ENCODE results near the gene SUFU. TPM values are rescaled to one million over a fixed set of nuclear protein-coding genes. Genes with fewer than 3 reads are reported as not detected.

SUFU gene
- total and polyA plus RNA-seq, 10 donors = 2.0 to 21.9 (median 13.0) TPM

- peak; percentile 91 for DNase-seq
- H3K4me1 ChIP-seq = peaks cover 39 to 68% (median 54%) of the 10 kb centered on the region in 6 donors
- TF ChIP-seq POLR2AphosphoS5 (IDR thresholded peaks at IDR 0.05) (peak in 1 of 3 donors; percentile 84), POLR2A (IDR thresholded peaks at IDR 0.05) (peak in 1 of 3 donors; percentile 44)
- TF ChIP-seq, protein P1, sequence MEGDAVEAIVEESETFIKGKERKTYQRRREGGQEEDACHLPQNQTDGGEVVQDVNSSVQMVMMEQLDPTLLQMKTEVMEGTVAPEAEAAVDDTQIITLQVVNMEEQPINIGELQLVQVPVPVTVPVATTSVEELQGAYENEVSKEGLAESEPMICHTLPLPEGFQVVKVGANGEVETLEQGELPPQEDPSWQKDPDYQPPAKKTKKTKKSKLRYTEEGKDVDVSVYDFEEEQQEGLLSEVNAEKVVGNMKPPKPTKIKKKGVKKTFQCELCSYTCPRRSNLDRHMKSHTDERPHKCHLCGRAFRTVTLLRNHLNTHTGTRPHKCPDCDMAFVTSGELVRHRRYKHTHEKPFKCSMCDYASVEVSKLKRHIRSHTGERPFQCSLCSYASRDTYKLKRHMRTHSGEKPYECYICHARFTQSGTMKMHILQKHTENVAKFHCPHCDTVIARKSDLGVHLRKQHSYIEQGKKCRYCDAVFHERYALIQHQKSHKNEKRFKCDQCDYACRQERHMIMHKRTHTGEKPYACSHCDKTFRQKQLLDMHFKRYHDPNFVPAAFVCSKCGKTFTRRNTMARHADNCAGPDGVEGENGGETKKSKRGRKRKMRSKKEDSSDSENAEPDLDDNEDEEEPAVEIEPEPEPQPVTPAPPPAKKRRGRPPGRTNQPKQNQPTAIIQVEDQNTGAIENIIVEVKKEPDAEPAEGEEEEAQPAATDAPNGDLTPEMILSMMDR (IDR thresholded peaks at IDR 0.05 in 8 of 11, conservative IDR thresholded peaks at IDR 0.05 in 3 of 11) = no peak
Measured at GRCh38 chr10:102645388-102645740, 141.6 kb downstream of the SUFU start.

DNA sequence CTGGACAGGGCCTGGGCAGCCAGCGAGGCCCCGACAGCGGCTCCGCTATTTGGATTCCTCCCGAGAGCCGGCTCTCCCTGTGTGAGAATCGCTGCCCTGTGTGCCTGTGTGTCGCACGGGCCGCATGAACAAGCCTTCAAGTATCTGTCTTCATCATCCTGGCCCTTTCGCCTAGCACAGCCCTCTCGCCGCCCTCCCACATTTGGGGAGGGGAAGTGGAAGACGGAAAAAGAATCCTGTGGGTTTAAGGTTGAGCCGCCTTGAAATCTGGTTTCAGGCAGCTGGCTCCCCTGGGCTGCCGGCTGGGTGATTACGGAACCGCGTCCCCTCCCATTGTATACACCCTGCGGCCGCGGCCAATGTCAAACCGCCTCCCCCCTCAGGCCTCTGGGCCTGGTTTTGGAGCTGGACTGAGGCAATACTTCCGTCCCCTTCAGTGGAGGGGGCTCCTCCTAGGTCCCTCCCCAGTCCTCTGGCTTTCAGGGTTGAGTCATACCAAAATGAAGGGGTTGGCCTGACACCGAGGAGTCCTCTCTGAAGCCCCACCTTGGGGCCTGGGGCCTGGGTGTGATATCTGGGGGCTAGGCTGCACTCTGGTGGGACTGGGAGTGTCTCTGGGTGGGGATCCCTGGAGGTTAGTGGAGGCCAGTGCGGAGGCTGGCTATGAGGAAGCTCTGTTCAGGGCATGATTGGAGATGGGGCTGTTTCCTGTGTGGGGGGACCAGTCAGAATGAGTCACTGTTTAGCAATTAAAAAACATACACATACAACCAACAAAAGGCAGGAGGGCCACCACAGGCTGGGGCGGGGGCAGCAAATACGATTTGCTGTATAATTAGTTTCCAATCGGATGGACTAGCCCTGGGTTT is 142.2 kb downstream of the SUFU start:
- Histone ChIP-seq H3K9me3 (no peaks in the 10 kb centered on the region), H3K4me1 (peaks cover 45 to 74% (median 60%) of the 10 kb centered on the region in 6 donors), H3K27ac (peak overlapping the region; percentile 94 to 100 (median 98)), H3K4me3 (peak overlapping the region; percentile 72 to 98 (median 90)), H3K27me3 (replicated peaks in 1 of 7) (no peaks in the 10 kb centered on the region), H3K36me3 (peaks cover 0 to 26% (median 0%) of the 10 kb centered on the region in 6 donors)
- DNase-seq = peak; percentile 95
- intact Hi-C loops (cut with DNase I; ENCODE audit: low total_unique reads) = no loop called here
- WGBS, 5 donors = 0 to 1% (median 1%) methylated on average over 22 to 29 of the region's 29 CpGs
- TF ChIP-seq POLR2A (IDR thresholded peaks at IDR 0.05) = peak in 1 of 3 donors; percentile 18
- peak; percentile 79 to 85 (median 80) for TF ChIP-seq POLR2AphosphoS5 (IDR thresholded peaks at IDR 0.05)
- TF ChIP-seq, protein P1 (IDR thresholded peaks at IDR 0.05 in 8 of 11, conservative IDR thresholded peaks at IDR 0.05 in 3 of 11) = peak in 6 of 11 experiments; percentile 5 to 28 (median 17)

More at GRCh38 chr10:102645388-102645740, 141.6 kb downstream of the SUFU start:
- WGBS, 5 donors = 0% methylated on average over 8 to 12 of the region's 12 CpGs
- Histone ChIP-seq H3K9me3 (no peaks in the 10 kb centered on the region), H3K27ac (peak overlapping the region; percentile 94 to 100 (median 98)), H3K36me3 (peaks cover 0 to 20% (median 0%) of the 10 kb centered on the region in 6 donors), H3K4me3 (peak overlapping the region; percentile 72 to 98 (median 90)), H3K27me3 (replicated peaks in 1 of 7) (no peaks in the 10 kb centered on the region)
- intact Hi-C loops (cut with DNase I; ENCODE audit: low total_unique reads) = no loop called here

- intact Hi-C loops (cut with DNase I; ENCODE audit: low total_unique reads) = no loop called here
Measured at GRCh38 chr10:102646610-102647442, 143.1 kb downstream of the SUFU start.

More at GRCh38 chr10:102646610-102647442, 143.1 kb downstream of the SUFU start:
- Histone ChIP-seq H3K27me3 (replicated peaks in 1 of 7) (no peaks in the 10 kb centered on the region), H3K27ac (peak overlapping the region; percentile 94 to 100 (median 98)), H3K36me3 (peaks cover 0 to 35% (median 0%) of the 10 kb centered on the region in 6 donors), H3K4me1 (peaks cover 54 to 75% (median 63%) of the 10 kb centered on the region in 6 donors), H3K4me3 (peak overlapping the region; percentile 72 to 98 (median 90)), H3K9me3 (no peaks in the 10 kb centered on the region)
- DNase-seq = peak; percentile 89
- WGBS, 5 donors = 2 to 21% (median 13%) methylated on average over 7 to 18 of the region's 18 CpGs
- TF ChIP-seq, protein P1 (IDR thresholded peaks at IDR 0.05 in 8 of 11, conservative IDR thresholded peaks at IDR 0.05 in 3 of 11) = no peak
- TF ChIP-seq POLR2AphosphoS5 (IDR thresholded peaks at IDR 0.05) = peak in 2 of 3 donors; percentile 5 to 55

Data from spleen (tissue), 11 donors.